Esophagus squamous epithelium (tissue), 4 donors: ENCODE results near the gene ABCC5.

Experiments used
- POLR2A ChIP-seq, 4 donors: fragments of 450-650 bp; IDR thresholded peaks; one replicate each; pipeline ENCODE4 v1.6.1; 2017; ENCODE audit warnings: antibody characterized with exemption in 4 of 4, mild to moderate bottlenecking in 4 of 4, moderate library complexity in 3 of 4
- TF ChIP-seq, protein P1 (sequence below), 6 experiments: fragments of 450-650 bp in 4 of 6; fragments of 200-600 bp in 2 of 6; sonication (generic) in 2 of 6; IDR thresholded peaks; one replicate each; pipeline ENCODE4 v1.5.1; 2016 to 2019; ENCODE audit warnings: antibody characterized with exemption in 6 of 6, mild to moderate bottlenecking in 4 of 6, moderate library complexity in 4 of 6

- TF ChIP-seq, protein P1, sequence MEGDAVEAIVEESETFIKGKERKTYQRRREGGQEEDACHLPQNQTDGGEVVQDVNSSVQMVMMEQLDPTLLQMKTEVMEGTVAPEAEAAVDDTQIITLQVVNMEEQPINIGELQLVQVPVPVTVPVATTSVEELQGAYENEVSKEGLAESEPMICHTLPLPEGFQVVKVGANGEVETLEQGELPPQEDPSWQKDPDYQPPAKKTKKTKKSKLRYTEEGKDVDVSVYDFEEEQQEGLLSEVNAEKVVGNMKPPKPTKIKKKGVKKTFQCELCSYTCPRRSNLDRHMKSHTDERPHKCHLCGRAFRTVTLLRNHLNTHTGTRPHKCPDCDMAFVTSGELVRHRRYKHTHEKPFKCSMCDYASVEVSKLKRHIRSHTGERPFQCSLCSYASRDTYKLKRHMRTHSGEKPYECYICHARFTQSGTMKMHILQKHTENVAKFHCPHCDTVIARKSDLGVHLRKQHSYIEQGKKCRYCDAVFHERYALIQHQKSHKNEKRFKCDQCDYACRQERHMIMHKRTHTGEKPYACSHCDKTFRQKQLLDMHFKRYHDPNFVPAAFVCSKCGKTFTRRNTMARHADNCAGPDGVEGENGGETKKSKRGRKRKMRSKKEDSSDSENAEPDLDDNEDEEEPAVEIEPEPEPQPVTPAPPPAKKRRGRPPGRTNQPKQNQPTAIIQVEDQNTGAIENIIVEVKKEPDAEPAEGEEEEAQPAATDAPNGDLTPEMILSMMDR (IDR thresholded peaks at IDR 0.05), result no peak
- no peak for TF ChIP-seq POLR2A (IDR thresholded peaks at IDR 0.05)
These were observed 120.1 kb downstream of the ABCC5 start for GRCh38 chr3:183897606-183898005.
